HG03378 (cell line): Measurements from ENCODE around the gene ZNF827.

Source experiments
- ATAC-seq: cut with Tn5 transposase; IDR thresholded peaks from one replicate; pipeline ENCODE4 v1.9.1; 2021; ENCODE audit warnings: mild to moderate bottlenecking, moderate library complexity; ENCODE audit not compliant: unreplicated experiment

Gene ZNF827

DNA sequence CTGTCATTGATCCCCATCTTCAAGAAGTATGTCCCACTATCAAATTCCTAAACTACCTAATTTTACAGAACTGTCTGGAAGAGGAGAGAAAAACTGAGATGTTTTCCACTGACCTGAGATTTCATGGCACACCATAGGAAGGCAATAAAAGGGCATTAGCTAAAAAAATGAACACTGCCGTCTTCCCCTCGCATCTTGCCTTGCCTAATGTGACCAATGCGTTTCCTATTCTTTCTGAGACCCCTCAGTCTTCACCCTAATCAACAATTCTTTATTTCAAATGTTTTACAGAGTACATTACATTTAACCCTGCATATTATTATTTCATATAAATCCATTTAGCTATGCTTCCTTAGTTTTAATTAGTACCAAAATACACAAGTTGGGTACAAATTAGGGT, 43.6 kb downstream of the ZNF827 start:
- ATAC-seq = no peak

DNA sequence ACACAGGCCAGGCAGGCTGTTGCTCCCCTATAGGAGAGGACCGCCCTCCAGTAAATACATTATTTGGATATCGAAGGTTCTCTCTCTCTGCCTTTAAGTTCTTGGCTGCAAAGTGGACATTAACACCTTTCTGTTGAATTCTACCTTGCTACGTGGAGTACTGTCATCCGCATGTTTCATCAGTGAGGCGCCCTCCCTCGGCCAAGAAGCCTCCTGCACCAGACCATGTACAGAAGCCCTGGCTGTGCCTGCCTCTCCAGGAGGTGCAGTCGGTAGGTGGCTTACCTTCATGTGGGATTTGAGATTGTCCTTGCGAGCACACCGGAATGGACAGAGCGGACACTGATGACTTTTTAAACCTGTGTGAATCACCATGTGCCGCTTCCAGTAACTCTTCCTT, 46.7 kb downstream of the ZNF827 start:
- ATAC-seq = no peak

DNA sequence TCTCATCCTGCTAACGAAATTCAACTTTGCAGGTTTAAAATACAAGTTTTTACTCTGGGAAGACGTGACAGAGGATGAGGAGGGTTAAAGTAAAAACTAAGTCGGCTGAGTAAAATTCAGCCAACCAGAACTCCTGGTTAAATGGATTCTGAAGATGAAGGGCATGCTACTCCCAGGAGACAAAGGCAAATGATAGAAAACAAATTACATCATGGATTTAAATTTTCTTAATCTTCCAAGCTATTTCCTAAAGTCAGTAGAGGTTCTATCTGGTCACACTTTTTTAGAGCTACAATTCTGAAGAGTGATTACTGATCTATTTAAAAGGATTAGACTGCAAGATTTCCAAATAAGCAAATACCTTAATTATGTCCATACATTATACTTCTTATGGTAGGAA, 47.9 kb downstream of the ZNF827 start:
- ATAC-seq = no peak

DNA sequence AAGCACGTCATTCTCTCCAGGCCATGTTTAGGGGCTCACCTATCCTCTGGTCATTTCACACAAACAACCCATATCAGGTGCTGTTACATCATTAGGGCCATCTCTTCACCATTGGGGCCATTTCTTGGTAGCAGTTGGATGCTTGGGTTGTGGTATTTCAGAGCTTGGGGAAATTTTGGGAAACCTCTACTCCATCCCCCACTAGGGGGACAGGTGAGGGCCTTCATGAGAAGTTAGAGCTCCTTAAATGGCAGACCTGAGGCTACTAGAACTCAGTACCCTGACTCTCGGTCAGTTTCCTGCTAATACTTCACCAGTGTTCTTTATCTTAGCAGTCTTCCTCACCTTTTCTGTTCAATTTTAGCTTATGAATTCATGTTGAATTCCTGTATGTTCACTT, 50.2 kb downstream of the ZNF827 start:
- no peak for ATAC-seq

DNA sequence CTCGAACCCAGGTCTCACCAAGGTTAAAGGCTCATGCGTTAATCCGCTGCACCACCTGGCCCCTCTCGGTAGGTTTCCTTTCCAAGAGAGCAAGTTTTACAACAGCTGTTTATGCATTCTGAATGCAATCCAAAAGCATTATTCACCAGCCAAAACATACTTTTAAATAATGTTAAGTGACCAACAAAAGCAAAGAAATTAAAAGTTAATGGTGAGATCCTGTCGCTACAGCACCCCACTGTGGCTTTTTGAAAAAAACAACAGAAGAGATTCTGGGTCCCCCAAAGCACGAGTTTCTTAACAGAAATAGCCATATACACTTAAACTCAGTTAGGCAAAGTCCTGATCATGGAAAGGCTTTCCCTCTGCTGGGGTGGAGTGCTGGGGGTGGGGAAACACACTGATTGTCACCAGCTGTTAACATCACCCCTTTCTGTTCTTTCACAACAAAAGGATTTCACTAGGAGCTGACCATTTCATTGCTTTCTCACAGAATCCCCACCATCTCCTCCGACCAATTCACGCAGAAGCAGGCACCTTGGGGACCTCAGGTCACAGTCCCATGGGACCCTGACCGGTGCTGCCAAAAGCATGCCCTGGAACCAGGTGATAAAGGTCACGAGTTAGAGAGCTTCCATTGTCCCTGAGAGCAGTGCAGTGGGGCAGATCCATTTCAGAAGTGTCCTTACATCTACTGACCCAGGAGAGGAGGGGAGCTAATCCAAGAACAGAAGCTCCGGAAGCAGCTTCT, 51.2 kb downstream of the ZNF827 start:
- no peak for ATAC-seq

DNA sequence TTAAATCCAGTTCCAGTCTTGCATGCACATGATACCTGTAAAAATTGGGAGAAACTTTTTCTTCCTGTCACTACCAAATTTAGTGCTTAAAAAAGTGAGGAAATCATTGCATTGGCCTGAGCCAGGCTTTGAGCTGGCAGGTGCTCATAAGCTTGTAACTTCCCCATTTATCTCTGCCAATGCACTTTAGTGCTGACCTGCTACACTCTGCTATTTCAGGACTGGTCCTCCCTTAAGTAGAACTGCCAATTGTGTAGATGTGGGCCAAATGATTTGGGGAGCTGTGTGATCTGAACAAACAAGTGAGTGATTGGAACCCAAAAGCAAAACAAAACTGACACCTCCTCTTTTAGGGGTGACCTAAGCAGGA, 51.8 kb downstream of the ZNF827 start:
- ATAC-seq = no peak

DNA sequence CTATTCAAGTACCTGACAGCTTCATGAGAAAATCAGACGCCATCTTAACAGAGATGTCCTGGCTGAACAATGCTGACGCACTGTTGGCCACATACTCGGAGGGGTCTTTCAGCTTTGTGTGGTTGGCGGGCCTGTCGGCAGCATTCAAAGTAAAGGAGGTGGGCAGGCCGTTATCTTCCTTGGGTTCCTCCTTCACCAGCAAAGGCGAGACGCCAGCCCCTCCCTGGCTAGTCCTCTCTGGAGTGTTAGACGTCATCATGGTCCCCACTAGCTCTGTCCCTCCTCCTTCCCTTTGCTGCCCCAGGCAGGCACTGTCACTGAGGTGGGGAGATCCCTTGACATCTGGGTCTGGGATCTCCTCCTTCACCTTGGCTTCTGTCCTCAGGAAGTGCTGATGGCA, 53.0 kb downstream of the ZNF827 start:
- no peak for ATAC-seq

DNA sequence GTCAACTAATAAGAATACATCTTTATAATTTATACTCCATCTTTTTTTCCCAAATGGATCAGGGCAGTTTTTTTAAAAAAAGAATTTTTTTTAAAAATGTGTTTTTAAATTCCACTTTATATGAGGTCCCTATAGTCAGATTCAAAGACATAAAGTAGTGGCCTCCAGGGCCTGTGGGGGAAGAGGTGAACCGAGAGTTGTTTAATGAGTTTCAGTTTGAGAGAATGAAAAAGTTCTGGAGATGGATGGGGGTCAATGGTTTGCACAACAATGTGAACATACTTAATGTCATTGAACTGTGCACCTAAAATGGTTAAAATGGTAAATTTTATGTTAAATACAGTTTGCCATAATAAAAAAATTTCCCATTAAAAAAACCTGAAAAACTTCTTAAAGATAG, 53.8 kb downstream of the ZNF827 start:
- ATAC-seq = no peak

DNA sequence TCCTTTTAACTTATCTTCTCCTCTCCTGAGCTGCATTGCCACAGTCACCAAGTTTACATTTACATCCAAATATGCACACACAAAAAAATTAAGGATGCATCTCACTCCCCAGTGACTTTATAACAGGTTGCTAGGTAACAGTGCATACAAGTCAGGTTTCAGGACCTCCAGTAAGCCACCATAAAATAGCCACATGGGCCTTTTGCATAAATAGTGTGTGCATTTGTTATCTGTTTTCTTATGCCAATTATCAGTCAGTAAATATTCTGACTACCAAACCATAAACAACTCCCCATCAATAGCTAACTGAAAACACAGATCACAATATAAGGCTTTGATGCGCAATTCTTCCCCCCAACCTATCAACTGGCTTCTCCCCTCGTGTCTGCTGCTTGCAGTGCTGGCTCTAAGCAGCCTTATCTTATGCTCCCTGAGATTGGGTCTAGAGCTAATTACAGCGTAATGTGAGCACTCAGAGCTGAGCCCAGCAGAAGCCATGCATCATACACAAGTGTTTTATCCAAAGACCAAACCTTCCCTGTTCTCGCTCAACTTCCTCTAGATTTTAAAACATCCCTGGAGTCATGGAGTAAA, 55.4 kb downstream of the ZNF827 start:
- no peak for ATAC-seq

DNA sequence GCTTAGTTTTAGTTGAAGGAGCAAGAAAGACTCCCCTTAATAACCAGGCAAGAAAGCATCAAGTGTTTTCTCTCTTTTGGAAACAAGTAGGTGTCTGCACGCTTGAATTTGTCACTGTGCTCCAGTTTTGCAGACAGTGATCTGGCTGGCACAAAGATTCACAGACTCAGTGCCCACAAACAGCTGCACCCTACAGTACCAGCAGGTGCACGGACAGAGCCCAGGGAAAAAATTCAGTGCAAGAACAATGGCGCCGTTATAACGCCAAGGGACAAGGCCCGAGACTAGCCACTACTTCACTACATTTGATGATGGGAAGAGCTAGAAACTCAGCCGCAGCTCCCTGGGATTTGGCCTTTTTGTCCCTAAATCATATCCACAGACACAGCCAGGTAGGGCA, 56.0 kb downstream of the ZNF827 start:
- ATAC-seq = no peak

DNA sequence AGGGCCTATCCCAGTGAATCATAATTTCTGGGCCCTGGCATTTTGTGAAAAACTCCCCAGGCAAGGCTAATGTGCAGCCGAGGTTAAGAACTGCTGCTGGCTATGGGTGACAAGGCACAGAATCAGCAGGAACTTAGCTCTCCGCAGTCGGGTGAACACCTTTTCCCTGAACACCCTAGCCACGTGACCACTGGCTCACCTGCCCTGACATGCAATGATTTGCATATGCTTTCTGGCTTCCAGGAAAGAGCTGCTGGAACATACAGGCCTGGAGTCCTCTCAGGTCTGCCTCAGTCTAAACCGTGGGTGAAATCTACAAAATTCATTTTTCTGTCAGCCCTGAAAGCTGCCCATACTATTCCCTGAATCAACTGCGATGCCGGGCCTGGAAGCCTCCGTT, 56.6 kb downstream of the ZNF827 start:
- peak; percentile 40 for ATAC-seq

DNA sequence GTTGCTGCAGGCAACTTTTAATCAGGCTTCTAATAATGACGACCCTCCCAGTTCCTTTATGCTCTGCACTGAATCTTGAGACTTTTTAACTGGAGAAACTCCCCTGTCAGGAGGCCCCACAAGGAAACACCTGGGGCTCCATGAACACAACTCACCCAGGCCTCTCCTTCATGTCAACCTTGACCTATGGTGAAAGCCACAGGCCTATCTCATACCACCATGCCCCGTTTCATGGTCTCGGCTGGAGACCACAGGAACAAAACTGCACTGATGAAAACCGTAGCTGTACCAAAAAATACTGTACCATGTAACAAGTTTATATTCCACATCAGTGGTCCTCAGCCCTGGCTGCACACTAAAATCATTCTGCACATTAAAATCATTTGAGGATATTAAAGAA, 57.0 kb downstream of the ZNF827 start:
- peak; percentile 20 for ATAC-seq

DNA sequence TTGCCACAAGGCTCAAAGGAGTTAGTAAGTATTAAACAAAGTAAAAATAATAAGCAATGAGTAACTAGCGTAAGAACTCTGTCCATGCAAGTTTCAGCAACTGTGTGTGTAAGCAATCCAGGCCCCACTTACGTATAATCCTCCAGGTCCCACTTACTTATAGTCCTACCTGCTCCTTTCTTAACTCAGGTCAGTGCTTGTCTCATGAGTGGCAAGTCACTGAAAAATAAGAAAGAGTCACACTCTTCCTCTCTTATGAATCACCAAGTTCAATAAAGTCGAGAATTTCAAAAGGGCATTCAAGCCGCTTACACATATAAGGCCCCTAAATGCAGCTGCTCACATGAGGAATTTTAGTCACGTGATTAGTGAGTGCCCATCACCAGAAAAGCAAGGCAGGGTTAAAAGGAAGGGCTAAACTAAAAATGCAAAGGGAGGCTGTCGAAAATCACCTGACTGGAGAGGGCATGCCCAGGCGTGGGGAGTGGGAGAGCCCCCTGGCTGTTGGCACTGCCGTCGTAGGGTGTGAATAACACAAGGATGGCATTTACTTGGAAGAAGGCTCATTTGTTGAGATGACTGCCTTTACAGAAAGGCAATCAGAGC, 58.2 kb downstream of the ZNF827 start:
- no peak for ATAC-seq

DNA sequence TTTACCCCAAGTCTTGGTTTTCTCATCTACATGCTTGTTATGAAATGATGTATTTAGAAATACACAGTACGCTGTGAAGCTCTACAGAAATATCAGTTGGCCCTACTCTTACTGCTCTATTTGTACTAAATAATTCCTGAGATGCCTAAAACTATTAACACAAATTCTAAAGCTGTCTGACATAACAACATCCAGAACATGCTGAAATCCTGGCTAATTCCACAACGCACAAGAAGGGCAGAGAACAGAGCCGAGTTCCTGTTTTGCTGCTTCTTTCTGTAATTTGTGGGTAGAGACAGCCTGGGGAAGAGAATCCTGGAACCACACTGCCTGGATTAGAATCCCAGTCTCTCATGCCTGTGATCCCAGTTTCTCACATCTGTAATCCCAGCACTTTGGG, 59.0 kb downstream of the ZNF827 start:
- ATAC-seq = no peak

DNA sequence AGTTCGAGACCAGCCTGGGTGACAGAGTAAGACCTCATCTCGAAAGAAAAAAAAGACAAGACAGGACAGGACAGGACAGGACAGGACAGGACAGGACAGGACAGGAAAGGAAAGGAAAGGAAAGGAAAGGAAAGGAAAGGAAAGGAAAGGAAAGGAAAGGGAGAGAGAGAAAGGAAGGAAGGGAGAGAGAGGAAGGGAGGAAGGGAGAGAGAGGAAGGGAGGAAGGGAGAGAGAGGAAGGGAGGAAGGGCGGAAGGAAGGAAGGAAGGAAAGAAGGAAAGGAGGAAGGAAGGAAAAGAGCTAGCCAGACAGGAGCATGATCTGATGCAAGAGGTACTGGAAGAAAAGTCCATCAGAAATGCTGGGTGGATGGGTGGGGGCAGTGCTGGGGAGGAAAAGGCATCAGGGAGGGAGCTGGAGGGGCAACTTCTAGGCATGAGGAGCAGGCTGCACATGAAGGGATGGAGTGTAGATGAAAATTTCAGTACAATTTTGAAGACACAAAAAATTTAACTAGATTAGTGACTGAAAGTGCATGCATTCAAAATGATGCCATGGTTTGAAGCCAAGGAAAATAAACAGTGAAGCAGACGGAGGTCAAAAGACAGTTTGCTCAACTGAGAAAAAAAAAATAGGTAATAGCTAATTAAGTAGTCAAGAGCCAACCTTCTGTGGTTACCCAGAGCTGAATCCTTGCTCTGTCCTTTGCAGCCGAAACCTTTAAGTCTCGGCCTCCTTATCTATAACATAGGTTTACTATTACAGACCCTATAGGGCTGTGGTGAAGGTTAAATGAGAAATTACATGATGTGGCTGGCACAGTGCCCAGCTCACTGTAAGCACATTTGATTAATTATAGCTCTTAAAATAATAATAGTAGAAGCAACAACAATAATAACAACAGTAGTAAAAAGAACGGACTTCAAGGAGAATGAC, 59.9 kb downstream of the ZNF827 start:
- no peak for ATAC-seq

DNA sequence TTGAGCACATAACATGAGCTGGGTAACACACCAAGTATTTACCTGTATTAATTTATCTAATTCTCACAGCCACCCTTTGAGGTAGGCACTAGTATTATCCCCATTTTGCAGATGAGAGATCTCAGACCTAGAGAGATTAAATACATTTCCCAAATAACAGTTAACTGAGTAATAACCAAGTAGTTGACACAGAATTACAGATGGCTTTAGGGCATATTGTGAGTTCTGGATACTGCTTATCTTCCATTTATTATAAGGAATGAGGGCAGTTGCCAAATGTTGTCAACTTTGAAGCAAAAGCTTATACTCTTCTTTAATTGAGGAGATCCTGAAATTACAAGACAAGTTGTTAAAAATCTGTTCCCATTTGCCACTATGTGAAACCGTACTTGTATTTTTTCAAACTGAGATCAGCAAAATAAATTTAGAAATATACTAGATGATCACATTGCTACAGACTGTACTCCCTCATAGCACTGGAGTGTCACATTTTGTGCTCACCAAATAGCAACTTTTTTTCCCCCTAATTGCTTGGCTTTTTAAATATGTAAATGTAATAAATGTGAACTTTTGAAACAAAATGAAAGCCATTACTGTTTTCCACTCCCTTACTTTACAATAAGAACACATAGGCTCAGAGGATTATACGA, 62.0 kb downstream of the ZNF827 start:
- ATAC-seq = no peak

DNA sequence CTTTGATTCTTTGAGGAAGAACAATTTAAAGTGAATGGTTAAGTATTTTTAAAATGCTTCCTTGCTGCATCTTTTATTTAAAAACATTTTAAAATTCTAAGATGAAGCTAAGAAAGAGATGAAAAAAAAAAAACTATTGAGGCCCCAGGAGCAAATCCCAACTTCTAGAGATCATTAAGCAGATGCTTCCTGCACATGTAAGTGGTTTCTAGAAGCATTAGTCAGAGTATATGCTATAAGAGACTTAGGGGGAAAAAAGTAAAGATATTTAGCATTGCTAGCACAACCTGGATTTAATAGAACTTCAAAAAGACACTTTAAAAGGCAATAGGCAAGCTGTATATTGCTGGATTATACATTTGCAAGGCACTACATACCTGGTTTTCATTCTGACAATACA, 64.7 kb downstream of the ZNF827 start:
- no peak for ATAC-seq

DNA sequence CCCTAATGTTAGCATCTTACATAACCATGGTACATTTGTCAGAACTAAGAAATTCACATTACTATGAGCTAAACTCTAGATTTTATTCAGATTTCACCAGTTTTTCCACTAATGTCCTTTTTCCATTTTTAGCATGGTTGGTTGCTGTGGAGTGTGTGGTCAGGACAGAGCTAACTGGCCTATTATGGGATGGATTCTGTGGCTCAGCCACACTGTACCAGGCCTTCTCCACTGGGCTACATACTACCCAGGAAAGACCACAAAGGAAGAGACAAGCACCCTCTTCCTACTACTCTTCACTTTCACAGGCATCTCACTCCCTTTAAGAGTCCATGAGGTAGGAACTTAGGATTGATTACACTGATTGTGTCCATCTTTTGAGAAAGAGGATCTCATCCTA, 67.4 kb downstream of the ZNF827 start:
- no peak for ATAC-seq

DNA sequence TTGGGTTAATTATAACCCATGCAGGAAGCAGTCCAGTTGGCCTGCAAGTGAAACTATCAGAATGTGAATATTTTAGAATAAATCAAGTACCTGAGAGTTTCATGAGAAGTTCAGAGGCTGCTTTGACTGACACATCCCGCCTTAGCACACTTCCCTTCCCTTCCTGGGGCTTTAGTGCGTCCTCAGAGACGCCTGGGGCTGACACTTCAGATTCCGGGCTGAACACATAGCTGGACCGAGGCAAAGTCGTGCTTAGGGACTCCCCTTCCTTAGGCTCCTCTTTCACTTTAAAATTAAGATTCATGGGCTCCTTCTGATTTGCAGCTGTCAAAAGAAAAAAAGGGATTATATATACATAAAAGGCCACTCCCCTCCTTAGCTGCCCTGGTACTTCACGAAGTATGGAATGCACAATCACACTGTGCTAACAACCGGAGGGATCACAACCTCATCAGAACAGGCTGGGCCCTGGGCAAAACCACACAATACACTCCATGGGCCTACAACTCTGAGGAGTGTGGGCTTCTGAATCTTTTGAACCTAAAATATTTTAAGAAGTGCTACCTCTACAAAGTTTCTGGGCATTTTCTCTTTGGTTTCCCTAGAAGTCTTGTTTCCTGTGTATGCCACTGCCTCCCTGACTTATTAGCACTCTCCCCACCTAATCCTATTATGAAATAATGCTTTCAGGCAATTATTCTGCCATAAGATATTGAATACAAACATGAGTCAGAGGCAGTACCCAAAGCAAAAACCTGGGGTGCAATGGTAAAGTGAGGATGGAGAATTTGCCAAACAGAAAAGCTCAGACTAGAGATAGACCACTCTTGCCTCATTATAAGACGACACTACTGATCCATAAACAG, 68.2 kb downstream of the ZNF827 start:
- no peak for ATAC-seq
